HL-60 (cell line): ENCODE data around the gene PPP2R5D.

Experiments used
- DNase-seq, 2 experiments: peaks; one replicate each; pipeline ENCODE4 v3.0.0-alpha.2; 2010 to 2020; ENCODE audit warnings: low read depth in 1 of 2, low spot score in 1 of 2
- H3K27ac ChIP-seq: fragments of 250-450 bp; sonication (Bioruptor Pico); replicated peaks from 2 replicates; pipeline ENCODE4 v1.5.1; 2020; ENCODE audit warnings: mild to moderate bottlenecking, moderate library complexity
- H3K27me3 ChIP-seq: fragments of 250-450 bp; sonication (Bioruptor Pico); 2 replicates; pipeline ENCODE4 v1.5.1; 2021; ENCODE audit warnings: mild to moderate bottlenecking, moderate library complexity; ENCODE audit not compliant: insufficient read depth, poor library complexity, severe bottlenecking
- H3K4me3 ChIP-seq: replicated peaks from 2 replicates; pipeline ENCODE4 v1.5.1; 2011; ENCODE audit warnings: mild to moderate bottlenecking, control low read depth, low read length; ENCODE audit not compliant: insufficient read depth
- GABPA ChIP-seq: IDR thresholded peaks from 2 replicates; pipeline ENCODE4 v1.6.1; 2012; ENCODE audit warnings: low read depth
- POLR2AphosphoS5 ChIP-seq: IDR thresholded peaks from 2 replicates; pipeline ENCODE4 v1.6.1; 2012; ENCODE audit warnings: low read depth
- SPI1 ChIP-seq: IDR thresholded peaks from 2 replicates; pipeline ENCODE4 v1.6.1; 2012; ENCODE audit warnings: low read depth, mild to moderate bottlenecking, borderline replicate concordance
- TF ChIP-seq, protein P1 (sequence below): IDR thresholded peaks from 2 replicates; pipeline ENCODE4 v1.6.1; 2012; ENCODE audit warnings: low read depth; ENCODE audit not compliant: insufficient replicate concordance
- TF ChIP-seq, protein P2 (sequence below): IDR thresholded peaks from one replicate; pipeline ENCODE4 v1.5.1; 2011; ENCODE audit warnings: low read length, control low read depth, inconsistent platforms; ENCODE audit not compliant: insufficient read depth

The PPP2R5D gene

GRCh38 chr6:42937548-42938427 lies 46.6 kb upstream of the PPP2R5D start:
- TF ChIP-seq, protein P1, sequence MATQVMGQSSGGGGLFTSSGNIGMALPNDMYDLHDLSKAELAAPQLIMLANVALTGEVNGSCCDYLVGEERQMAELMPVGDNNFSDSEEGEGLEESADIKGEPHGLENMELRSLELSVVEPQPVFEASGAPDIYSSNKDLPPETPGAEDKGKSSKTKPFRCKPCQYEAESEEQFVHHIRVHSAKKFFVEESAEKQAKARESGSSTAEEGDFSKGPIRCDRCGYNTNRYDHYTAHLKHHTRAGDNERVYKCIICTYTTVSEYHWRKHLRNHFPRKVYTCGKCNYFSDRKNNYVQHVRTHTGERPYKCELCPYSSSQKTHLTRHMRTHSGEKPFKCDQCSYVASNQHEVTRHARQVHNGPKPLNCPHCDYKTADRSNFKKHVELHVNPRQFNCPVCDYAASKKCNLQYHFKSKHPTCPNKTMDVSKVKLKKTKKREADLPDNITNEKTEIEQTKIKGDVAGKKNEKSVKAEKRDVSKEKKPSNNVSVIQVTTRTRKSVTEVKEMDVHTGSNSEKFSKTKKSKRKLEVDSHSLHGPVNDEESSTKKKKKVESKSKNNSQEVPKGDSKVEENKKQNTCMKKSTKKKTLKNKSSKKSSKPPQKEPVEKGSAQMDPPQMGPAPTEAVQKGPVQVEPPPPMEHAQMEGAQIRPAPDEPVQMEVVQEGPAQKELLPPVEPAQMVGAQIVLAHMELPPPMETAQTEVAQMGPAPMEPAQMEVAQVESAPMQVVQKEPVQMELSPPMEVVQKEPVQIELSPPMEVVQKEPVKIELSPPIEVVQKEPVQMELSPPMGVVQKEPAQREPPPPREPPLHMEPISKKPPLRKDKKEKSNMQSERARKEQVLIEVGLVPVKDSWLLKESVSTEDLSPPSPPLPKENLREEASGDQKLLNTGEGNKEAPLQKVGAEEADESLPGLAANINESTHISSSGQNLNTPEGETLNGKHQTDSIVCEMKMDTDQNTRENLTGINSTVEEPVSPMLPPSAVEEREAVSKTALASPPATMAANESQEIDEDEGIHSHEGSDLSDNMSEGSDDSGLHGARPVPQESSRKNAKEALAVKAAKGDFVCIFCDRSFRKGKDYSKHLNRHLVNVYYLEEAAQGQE = no peak
- no peak for TF ChIP-seq POLR2AphosphoS5
- no peak for TF ChIP-seq GABPA
- TF ChIP-seq, protein P2, sequence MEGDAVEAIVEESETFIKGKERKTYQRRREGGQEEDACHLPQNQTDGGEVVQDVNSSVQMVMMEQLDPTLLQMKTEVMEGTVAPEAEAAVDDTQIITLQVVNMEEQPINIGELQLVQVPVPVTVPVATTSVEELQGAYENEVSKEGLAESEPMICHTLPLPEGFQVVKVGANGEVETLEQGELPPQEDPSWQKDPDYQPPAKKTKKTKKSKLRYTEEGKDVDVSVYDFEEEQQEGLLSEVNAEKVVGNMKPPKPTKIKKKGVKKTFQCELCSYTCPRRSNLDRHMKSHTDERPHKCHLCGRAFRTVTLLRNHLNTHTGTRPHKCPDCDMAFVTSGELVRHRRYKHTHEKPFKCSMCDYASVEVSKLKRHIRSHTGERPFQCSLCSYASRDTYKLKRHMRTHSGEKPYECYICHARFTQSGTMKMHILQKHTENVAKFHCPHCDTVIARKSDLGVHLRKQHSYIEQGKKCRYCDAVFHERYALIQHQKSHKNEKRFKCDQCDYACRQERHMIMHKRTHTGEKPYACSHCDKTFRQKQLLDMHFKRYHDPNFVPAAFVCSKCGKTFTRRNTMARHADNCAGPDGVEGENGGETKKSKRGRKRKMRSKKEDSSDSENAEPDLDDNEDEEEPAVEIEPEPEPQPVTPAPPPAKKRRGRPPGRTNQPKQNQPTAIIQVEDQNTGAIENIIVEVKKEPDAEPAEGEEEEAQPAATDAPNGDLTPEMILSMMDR = no peak
- TF ChIP-seq SPI1 = no peak
- no peak overlapping the region for H3K27ac ChIP-seq
- no peak for DNase-seq

GRCh38 chr6:42938428-42938796 lies 46.0 kb upstream of the PPP2R5D start:
- H3K27ac ChIP-seq = no peak overlapping the region
- H3K4me3 ChIP-seq = no peak overlapping the region
- TF ChIP-seq, protein P2 = no peak
- TF ChIP-seq SPI1 (no peak), GABPA (no peak), POLR2AphosphoS5 (no peak; the same call in 1 of the 2 replicates)
- TF ChIP-seq, protein P1 = no peak
- no peak for DNase-seq
- H3K27me3 ChIP-seq = no peaks in the 10 kb centered on the region

More at GRCh38 chr6:42937548-42938427, 46.6 kb upstream of the PPP2R5D start:
- Histone ChIP-seq H3K27me3 (no peaks in the 10 kb centered on the region), H3K4me3 (no peak overlapping the region)

DNA sequence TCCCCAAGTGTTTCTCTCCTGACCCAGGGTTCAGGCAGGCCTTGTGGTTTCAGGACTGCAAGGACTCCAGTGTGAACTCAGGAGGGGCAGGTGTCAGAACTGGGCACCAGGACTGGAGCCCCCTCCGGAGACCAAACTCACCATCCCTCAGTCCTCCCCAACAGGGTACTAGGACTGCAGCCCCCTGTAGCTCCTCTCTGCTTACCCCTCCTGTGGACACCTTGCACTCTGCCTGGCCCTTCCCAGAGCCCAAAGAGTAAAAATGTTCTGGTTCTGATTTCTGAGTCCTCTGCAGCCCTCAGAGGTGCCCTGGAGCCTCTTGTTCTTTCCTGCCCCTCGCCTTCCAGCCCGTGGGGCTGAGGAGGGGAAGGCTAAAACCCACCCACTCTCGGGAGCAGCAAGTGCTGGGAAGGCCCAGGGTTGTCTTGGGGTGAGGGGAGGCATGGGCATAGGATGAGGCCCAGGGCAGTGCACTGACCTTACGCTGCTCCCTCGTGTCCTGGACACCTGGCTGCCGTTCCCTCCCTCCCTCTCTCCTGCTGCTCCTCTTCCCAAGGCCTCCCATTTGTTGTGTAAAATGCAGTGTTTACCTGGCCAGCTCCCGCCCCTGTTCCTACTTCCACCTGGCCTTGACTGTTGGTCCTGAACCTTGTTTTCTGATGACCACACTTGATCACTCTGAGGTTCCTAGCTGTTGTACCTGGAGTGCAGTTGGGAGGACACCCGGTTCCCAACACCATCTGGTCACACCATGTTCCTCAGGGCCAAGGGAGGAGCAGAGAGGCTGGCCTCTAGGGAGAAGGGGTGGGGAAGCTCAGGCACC lies 45.2 kb upstream of the PPP2R5D start:
- TF ChIP-seq, protein P1 = no peak
- TF ChIP-seq POLR2AphosphoS5 = peak; percentile 16; the same call in 1 of the 2 replicates
- H3K4me3 ChIP-seq = no peak overlapping the region
- no peak for DNase-seq
- H3K27ac ChIP-seq = no peak overlapping the region
- no peaks in the 10 kb centered on the region for H3K27me3 ChIP-seq
